Measurements from ENCODE around the gene SLC11A1.
A peak's percentile ranks its signal among the peaks of the same experiment; 100 is the strongest.

Gene SLC11A1

DNA sequence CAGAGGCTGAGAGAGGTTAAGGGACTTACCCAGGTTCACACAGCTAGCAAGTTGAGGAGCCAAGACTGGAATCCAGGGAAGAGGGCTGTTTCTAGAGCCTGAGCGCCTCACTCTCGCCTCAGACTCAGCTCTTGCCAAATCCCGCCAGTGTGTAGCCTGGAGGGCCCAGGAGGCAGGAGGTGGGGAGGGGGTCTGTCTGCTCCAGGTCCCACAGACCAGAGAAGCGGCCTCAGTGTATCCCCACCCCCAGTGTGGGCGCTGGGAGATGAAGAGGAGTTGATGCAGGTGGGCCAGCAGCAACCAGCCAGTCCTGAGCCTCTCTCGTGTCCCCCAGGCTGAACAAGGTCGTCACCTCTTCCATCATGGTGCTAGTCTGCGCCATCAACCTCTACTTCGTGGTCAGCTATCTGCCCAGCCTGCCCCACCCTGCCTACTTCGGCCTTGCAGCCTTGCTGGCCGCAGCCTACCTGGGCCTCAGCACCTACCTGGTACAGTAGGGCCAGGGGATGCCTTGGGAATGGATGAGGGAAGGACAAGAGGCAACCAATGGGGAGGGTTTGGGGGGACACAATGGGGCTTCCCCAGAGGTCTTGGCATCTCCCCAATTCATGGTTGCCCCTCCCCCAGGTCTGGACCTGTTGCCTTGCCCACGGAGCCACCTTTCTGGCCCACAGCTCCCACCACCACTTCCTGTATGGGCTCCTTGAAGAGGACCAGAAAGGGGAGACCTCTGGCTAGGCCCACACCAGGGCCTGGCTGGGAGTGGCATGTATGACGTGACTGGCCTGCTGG is 12.4 kb downstream of the SLC11A1 start:
- Histone ChIP-seq H3K9ac (ENCODE audit: low read length) (no peak overlapping the region), H3K27ac (ENCODE audit: low read length) (no peak overlapping the region), H3K36me3 (replicated peaks; ENCODE audit: low read depth, low read length) (no peaks in the 10 kb centered on the region), H3K4me2 (ENCODE audit: low read length) (peak overlapping the region; percentile 94; the same call in 1 of the 2 replicates), H3K9me3 (ENCODE audit: insufficient read depth, low read length) (no peaks in the 10 kb centered on the region), H3K27me3 (ENCODE audit: low read depth, low read length) (no peaks in the 10 kb centered on the region), H2AFZ (ENCODE audit: low read depth, low read length) (no peak overlapping the region), H3K4me1 (ENCODE audit: low read length) (peaks cover 23% of the 10 kb centered on the region), H3K79me2 (ENCODE audit: low read length) (no peaks in the 10 kb centered on the region), H4K20me1 (ENCODE audit: insufficient read depth, low read length) (no peaks in the 10 kb centered on the region), H3K4me3 (ENCODE audit: low read length) (no peak overlapping the region)
- TF ChIP-seq, protein P1, sequence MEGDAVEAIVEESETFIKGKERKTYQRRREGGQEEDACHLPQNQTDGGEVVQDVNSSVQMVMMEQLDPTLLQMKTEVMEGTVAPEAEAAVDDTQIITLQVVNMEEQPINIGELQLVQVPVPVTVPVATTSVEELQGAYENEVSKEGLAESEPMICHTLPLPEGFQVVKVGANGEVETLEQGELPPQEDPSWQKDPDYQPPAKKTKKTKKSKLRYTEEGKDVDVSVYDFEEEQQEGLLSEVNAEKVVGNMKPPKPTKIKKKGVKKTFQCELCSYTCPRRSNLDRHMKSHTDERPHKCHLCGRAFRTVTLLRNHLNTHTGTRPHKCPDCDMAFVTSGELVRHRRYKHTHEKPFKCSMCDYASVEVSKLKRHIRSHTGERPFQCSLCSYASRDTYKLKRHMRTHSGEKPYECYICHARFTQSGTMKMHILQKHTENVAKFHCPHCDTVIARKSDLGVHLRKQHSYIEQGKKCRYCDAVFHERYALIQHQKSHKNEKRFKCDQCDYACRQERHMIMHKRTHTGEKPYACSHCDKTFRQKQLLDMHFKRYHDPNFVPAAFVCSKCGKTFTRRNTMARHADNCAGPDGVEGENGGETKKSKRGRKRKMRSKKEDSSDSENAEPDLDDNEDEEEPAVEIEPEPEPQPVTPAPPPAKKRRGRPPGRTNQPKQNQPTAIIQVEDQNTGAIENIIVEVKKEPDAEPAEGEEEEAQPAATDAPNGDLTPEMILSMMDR (IDR thresholded peaks at IDR 0.05; ENCODE audit: low read depth, low read length) = no peak
- no peak for TF ChIP-seq EZH2phosphoT487 (IDR thresholded peaks at IDR 0.05; ENCODE audit: low read depth)

DNA sequence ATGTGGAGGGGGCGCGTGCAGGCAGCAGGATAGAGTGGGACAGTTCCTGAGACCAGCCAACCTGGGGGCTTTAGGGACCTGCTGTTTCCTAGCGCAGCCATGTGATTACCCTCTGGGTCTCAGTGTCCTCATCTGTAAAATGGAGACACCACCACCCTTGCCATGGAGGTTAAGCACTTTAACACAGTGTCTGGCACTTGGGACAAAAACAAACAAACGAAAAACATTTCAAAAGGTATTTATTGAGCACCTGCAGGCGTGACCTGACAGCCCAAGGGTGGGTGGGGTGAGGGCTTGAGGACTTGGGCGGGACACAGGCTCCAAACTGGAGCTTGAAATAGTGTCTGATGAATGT is 13.0 kb downstream of the SLC11A1 start:
- H4K20me1 ChIP-seq (ENCODE audit: insufficient read depth, low read length) = no peaks in the 10 kb centered on the region
- H3K79me2 ChIP-seq (ENCODE audit: low read length) = peaks cover 2% of the 10 kb centered on the region; the same call in 1 of the 2 replicates
- no peak overlapping the region for H2AFZ ChIP-seq (ENCODE audit: low read depth, low read length)
- H3K36me3 ChIP-seq (replicated peaks; ENCODE audit: low read depth, low read length) = no peaks in the 10 kb centered on the region
- H3K4me2 ChIP-seq (ENCODE audit: low read length) = peak overlapping the region; percentile 94
- no peaks in the 10 kb centered on the region for H3K9me3 ChIP-seq (ENCODE audit: insufficient read depth, low read length)
- no peak overlapping the region for H3K27ac ChIP-seq (ENCODE audit: low read length)
- H3K27me3 ChIP-seq (ENCODE audit: low read depth, low read length) = no peaks in the 10 kb centered on the region
- peak overlapping the region; percentile 90; the same call in 1 of the 2 replicates for H3K9ac ChIP-seq (ENCODE audit: low read length)
- H3K4me1 ChIP-seq (ENCODE audit: low read length) = peaks cover 23% of the 10 kb centered on the region
- no peak for TF ChIP-seq EZH2phosphoT487 (IDR thresholded peaks at IDR 0.05; ENCODE audit: low read depth)
- TF ChIP-seq, protein P1 (IDR thresholded peaks at IDR 0.05; ENCODE audit: low read depth, low read length) = no peak
- peak overlapping the region; percentile 94 for H3K4me3 ChIP-seq (ENCODE audit: low read length)

DNA sequence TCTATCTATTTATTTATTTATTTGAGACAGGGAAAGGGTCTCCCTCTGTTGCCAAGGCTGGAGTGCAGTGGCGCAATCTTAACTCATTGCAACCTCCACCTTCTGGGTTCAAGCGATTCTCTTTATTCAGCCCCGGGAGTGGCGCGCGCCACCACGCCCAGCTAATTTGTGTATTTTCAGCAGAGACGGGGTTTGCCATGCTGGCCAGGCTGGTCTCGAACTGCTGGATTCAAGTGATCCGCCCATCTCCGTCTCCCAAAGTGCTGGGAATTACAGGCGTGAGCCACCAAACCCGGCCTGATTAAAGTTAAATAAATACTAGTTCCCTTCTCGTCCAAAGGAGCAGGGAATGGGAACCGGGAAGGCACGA is 13.4 kb downstream of the SLC11A1 start:
- H3K27ac ChIP-seq (ENCODE audit: low read length) = peak overlapping the region; percentile 64
- no peaks in the 10 kb centered on the region for H4K20me1 ChIP-seq (ENCODE audit: insufficient read depth, low read length)
- peaks cover 6% of the 10 kb centered on the region for H3K79me2 ChIP-seq (ENCODE audit: low read length)
- no peaks in the 10 kb centered on the region for H3K27me3 ChIP-seq (ENCODE audit: low read depth, low read length)
- H3K4me3 ChIP-seq (ENCODE audit: low read length) = peak overlapping the region; percentile 94
- peaks cover 23% of the 10 kb centered on the region for H3K4me1 ChIP-seq (ENCODE audit: low read length)
- H2AFZ ChIP-seq (ENCODE audit: low read depth, low read length) = peak overlapping the region; percentile 94
- H3K4me2 ChIP-seq (ENCODE audit: low read length) = peak overlapping the region; percentile 94
- peak overlapping the region; percentile 90 for H3K9ac ChIP-seq (ENCODE audit: low read length)
- TF ChIP-seq, protein P1 (IDR thresholded peaks at IDR 0.05; ENCODE audit: low read depth, low read length) = no peak
- TF ChIP-seq EZH2phosphoT487 (IDR thresholded peaks at IDR 0.05; ENCODE audit: low read depth) = no peak
- no peaks in the 10 kb centered on the region for H3K36me3 ChIP-seq (replicated peaks; ENCODE audit: low read depth, low read length)
- no peaks in the 10 kb centered on the region for H3K9me3 ChIP-seq (ENCODE audit: insufficient read depth, low read length)

DNA sequence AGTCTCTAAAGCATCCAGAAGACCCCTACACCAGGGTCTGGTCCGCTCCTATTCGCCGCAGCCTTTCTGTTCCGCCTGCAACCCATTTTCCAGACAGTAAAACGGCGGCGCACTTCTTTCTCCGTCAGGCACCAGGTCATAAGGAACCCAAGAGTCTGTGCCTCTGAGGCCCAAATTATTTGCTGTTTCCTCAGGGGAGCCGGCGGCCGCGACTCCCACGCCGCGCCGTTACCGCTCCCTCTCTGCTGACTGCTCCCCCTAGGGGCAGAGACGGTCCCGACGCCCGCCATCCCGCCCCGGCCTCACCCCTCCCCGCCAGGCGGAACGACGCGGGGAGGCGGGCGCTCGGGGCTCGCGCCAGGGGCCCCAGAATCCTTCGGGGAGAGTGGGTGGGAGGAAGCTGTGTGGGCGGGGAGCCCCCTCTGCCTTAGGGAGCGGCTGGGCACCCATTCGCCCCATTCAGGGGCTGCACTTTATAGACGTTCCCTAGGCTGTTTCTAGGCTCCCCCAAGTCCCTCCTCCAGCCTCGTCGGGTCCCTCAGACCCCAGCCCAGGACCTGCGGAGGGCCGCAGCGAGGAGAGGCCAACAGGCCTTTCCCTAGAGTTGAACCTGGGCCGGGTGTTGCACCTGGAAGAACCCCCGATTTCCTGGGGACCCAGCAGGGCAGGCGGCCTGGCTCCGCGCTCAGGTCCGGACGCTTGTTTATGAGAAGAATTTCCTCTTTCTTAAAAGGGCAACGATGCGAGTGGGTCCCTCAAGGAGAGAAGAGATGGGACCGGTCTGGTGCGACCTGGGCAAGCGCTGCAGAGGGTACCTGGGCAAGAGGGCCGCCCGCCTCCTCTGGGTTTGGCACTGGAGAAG is 14.0 kb downstream of the SLC11A1 start:
- H3K27me3 ChIP-seq (ENCODE audit: low read depth, low read length) = no peaks in the 10 kb centered on the region
- H4K20me1 ChIP-seq (ENCODE audit: insufficient read depth, low read length) = no peaks in the 10 kb centered on the region
- no peaks in the 10 kb centered on the region for H3K9me3 ChIP-seq (ENCODE audit: insufficient read depth, low read length)
- peak overlapping the region; percentile 94 for H3K4me3 ChIP-seq (ENCODE audit: low read length)
- H3K79me2 ChIP-seq (ENCODE audit: low read length) = peaks cover 11% of the 10 kb centered on the region
- H3K9ac ChIP-seq (ENCODE audit: low read length) = peak overlapping the region; percentile 90
- TF ChIP-seq, protein P1 (IDR thresholded peaks at IDR 0.05; ENCODE audit: low read depth, low read length) = peak; percentile 64
- no peak for TF ChIP-seq EZH2phosphoT487 (IDR thresholded peaks at IDR 0.05; ENCODE audit: low read depth)
- H3K36me3 ChIP-seq (replicated peaks; ENCODE audit: low read depth, low read length) = no peaks in the 10 kb centered on the region
- H3K27ac ChIP-seq (ENCODE audit: low read length) = peak overlapping the region; percentile 77
- H3K4me1 ChIP-seq (ENCODE audit: low read length) = peaks cover 25% of the 10 kb centered on the region
- H2AFZ ChIP-seq (ENCODE audit: low read depth, low read length) = peak overlapping the region; percentile 94
- H3K4me2 ChIP-seq (ENCODE audit: low read length) = peak overlapping the region; percentile 94
